Measurements from ENCODE around the gene SFXN2.

SFXN2 gene

DNA sequence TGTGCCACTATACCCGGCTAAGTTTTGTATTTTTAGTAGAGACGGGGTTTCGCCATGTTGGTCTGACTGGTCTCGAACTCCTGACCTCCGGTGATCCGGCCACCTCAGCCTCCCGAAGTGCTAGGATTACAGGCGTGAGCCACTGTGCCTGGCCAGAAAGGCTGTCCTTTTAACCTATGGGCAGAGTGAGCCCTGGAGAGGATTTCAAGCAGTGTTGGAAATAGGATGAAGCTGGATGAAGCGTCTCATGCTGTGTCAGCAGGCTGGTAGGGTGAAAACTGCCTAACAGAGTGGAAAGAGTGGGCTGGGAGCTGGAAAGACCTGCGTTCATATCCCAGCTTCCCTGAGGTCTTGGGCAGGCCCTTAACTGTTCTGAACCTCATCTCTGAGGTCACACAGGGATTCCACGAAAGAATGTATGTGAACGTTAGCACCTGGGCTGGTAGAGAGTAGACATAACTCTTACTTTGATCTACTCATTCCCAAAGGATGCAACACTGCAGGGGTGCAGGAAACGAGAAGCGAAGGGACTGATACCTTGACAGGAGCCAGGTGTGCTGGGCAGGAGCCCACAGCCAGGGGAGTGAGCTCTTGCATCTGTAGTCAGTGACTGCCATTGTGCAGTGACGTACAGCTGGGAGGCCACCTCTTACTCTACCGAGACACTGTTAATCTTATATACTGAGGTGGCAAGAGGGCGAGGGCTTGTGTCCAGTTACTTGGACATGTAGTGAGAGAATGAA, 63.4 kb downstream of the SFXN2 start:
- DNase-seq (ENCODE audit: low read depth) = peak; percentile 29

DNA sequence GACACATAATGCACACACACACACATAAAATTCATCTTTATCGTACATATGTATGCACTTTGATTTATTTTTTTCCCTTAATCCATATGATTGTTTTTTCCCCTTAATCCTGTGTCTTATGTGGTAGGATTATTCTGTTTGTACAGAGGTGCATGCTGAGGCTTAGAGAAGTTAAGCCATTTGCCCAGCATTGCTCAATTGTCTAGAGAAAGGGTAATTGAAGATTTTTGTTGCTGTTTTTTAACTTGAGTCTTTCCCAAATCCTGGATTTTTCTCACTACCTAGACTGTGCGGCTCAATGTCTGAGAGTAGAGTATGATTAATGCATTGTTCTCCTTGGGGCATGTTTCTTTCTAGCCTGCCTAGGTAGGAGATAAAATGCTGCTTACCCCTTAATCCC, 64.3 kb downstream of the SFXN2 start:
- peak; percentile 47 for DNase-seq (ENCODE audit: low read depth)

DNA sequence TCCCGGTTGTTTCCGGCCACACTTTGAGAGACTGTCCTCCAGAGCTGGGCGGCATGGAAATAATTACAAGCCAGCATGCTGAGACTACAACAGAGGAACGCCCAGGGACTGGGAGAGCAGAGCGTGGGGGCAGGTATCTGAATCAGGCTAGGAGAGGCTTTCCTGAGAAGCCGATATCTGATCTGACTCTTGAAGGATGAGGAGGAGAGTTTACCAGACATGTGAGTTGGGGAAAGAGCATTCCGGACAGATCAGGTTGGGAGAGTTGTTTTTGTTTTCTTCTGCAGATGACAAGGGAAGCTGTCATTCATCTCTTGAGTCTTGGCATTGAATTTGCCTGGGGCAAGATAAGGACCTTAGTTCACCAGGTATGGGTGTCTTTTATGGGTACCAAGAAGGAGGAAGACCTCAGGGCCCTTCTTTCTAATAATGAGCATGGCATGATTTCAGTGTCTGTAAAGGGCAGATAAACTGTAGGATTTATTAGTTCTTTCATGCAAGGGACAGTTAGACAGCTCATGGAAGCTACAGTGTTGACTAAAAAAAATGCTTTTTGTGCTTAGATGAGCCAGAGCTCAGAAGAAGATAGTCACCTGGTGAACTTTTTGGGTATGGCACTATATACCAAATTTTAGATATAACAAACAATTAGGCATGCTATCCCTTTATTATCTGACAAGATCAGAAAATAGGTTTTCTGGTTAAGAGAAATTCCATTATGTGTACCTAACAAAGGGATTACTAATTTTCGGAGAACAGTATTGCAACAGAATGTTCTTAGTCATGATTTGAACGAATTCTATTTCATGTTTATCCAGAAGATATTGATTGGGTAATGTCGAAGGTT, 65.5 kb downstream of the SFXN2 start:
- peak; percentile 86 for DNase-seq (ENCODE audit: low read depth)

DNA sequence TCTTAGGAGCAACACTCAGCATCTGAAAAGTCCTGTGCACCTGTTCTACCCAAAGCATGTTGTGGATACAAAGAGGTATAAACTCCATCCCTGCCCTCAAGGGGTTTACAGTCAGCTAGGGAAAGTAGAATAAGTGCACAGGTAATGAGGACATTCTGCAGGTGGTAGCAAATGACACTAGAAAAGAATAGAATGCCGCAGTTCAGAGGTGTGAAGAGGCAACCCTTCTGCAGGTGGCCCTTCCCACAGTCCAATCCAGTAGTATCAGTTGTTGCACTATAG, 66.0 kb downstream of the SFXN2 start:
- no peak for DNase-seq (ENCODE audit: low read depth)

DNA sequence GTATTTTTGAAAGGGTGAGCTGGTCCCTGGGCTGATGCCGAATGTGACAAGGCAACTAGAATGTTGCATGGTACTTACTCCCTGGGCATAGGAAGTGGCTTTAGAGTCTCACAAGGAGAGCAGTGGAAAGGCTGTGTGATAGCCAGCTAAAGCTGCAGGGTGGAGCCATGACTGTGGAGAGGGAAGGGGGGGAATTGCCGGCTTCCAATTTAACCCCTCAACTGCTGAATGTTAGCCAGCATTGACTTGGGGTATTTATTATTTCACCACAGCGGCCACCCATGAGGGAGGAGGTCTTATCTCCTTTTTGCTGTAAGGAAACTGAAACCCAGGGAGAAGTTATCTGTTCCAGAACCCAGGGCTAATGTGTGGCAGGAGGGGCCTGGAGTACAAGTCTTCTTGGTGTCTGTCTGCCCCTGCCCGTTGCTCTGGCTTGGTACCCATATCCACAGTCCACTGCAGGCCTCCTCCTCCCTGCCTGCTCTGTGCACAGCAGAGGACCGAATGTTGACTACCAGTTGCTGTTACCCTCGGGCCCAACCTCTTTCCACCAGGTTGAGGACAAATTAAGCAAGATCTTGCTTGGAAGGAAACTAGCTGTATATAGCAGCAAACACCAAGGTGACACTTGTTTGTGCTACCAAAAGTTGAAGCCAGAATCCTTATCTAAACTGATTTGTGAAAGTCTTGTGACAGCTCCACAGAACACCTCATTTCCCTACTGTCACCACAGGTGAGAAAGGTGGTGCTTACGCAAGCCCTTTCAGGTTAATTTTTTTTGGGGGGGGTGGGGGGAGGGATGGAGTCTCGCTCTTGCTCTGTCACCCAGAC, 66.9 kb downstream of the SFXN2 start:
- DNase-seq (ENCODE audit: low read depth) = peak; percentile 24

DNA sequence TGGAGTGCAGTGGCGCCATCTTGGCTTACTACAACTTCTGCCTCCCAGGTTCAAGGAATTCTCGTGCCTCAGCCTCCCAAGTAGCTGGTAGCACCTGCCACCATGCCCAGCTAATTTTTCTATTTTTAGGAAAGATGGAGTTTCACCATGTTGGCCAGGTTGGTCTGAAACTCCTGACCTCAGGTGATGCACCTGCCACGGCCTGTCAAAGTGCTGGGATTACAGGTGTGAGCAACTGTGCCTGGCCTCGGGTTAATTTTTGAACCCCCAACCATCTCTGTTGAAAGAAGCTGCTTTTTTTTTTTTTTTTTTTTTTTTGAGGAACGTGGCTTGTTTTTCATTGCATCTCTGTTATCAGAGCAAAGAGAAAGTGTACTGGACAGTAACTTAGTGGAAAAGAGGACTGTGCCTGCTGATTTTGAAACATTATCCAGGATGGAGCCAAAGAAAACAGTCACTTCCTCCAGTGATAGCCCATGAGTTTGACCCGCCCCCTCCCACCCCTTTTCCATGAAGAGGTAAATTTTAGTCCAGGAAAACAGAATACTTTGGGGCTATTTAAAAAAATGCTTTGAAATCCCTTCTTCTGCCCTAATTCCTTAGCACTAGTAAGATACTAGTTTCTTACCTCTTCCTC, 67.6 kb downstream of the SFXN2 start:
- DNase-seq (ENCODE audit: low read depth) = peak; percentile 79

DNA sequence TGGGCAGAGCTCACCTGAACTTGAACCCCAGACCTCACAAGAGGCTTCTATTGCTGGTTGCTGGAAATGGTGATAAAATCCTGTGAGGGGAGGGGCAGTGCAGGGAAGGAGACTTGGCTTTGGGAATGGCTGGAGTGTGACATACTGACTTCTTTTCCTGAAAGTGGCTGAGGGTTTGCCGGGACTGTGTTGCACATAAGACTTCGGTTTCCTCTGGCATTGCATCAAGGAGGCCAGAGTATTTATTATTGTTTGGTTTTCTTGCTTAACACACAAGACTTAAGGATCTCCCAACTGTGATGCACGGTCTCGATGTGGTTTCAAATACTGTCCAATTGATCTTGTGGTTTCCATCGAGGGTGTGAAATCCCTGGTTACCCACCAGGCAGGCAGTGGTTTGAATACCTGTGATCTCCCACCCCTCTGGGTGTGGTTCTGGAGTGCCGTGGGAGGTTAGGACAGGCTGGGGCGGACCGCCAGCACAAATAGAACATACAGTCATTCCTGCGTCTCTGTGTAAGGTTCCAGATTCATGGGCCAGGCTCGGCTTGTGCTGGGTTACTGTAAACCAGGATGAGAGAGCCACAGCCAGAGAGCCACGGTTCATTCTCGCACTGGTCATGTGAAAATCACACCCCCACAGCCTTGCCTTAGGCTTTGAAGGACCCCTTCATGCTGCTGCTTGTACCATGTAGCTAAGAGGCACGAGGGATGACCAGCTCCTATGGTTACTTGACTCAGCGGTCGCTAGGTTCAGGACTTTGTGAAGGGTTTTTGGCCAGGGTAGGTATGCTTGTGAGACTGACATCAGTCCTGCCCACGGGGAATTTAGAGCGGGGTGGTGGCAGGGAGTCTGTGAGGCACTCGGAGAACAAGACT, 68.5 kb downstream of the SFXN2 start:
- peak; percentile 97 for DNase-seq (ENCODE audit: low read depth)

DNA sequence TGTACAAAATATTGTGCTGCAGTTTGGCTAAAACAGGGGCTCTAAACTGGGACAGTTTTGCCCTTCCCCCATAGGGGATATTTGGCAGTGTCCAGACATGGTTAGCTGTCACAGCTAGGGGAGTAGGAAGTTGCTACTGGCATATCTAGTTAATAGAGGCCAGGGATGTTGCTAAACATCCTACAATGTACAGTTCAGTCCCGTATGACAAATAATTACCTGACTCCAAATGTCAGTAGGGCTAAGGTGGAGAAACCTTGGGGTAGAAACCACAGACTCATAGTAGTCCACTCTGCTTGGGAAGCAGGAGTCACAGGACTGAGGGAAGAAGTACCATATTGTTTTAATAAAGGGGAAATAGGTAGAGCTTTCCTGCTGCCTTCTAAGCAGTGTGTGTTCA, 69.1 kb downstream of the SFXN2 start:
- peak; percentile 25 for DNase-seq (ENCODE audit: low read depth)

DNA sequence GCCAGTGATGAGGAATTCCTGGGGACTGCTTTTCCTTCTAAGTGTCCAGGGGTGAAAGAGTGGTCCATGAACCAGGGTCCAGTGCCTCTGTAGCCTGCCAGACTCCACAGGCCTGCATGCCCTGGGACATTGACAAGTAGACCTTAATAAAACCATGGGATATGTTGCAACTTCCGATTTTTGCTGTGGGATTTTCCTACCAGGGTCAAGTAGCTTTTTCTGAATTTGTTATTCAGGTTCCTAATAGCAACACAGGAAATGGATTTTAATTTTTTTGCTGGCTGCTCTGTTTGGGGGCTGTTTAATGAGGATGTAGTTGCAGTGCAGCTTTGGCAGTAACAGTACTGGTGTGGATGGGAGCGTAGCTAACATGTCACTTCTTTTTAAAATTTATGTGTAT, 71.4 kb downstream of the SFXN2 start:
- peak; percentile 79 for DNase-seq (ENCODE audit: low read depth)

DNA sequence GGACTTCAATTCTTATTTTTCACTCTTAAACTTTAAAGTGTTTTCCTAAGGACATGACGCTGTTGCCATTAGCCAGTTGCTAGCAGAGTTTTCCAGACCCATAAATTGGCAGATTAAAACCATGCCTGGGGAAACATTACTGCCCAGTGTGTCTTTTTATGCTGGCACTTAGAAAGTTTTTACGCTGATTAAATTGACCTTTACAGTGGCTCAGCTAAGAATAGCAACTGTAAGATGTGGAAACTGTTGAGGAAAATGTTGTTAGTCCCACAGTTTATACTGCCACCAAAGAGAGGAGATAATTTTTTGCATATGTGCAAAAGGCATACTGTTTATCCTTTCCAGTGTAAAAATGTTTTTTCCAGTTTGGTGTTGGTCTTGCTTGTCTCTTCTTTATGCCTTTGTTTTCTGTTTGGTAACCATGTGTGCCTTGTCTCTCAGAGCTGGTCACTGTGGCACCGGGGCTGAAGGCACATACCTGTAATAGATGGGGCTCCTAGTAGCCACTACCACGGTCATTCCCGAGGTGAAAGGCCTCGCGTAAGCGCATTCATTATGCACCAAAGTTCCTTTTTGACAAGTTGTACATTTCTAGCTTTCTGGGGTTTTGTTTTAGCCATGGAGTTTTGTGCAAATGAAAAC, 77.4 kb downstream of the SFXN2 start:
- no peak for DNase-seq (ENCODE audit: low read depth)

Data from iris pigment epithelial cell (primary cell).